Mesenchymal stem cell (in vitro differentiated cells and primary cell): ENCODE measurements around the gene KISS1.
A peak's percentile ranks its signal among the peaks of the same experiment; 100 is the strongest.

ENCODE experiments used
- DNase-seq: peaks from one replicate; pipeline ENCODE4 v3.0.0-alpha.2; 2013
- H2AFZ ChIP-seq: one replicate; pipeline ENCODE4 v1.6.1; 2013; ENCODE audit warnings: low read depth, mild to moderate bottlenecking, control low read depth, inconsistent platforms, low read length, moderate library complexity
- H2AK5ac ChIP-seq: 2 replicates; pipeline ENCODE4 v1.6.1; 2013; ENCODE audit warnings: low read length, moderate library complexity, mild to moderate bottlenecking, inconsistent platforms; ENCODE audit not compliant: severe bottlenecking
- H2BK120ac ChIP-seq: one replicate; pipeline ENCODE4 v1.6.1; 2013; ENCODE audit warnings: low read depth, mild to moderate bottlenecking, inconsistent platforms, low read length, moderate library complexity
- H2BK12ac ChIP-seq, 2 experiments: one replicate each; pipeline ENCODE4 v1.6.1; 2013; ENCODE audit warnings: inconsistent platforms in 2 of 2, low read length in 2 of 2, mild to moderate bottlenecking in 2 of 2, moderate library complexity in 2 of 2, control low read depth in 1 of 2
- H2BK15ac ChIP-seq: one replicate; pipeline ENCODE4 v1.6.1; 2013; ENCODE audit warnings: mild to moderate bottlenecking, low read depth, inconsistent platforms; ENCODE audit not compliant: poor library complexity, severe bottlenecking
- H2BK5ac ChIP-seq: 2 replicates; pipeline ENCODE4 v1.6.1; 2013; ENCODE audit warnings: low read depth, mild to moderate bottlenecking, low read length, control low read depth, inconsistent platforms; ENCODE audit not compliant: poor library complexity, severe bottlenecking
- H3K14ac ChIP-seq, 2 experiments: one replicate each; pipeline ENCODE4 v1.6.1; 2013; ENCODE audit warnings: inconsistent platforms in 2 of 2, low read length in 2 of 2, control low read depth in 1 of 2, mild to moderate bottlenecking in 1 of 2, moderate library complexity in 1 of 2
- H3K18ac ChIP-seq, 2 experiments: one replicate each; pipeline ENCODE4 v1.6.1; 2013; ENCODE audit warnings: inconsistent platforms in 2 of 2, low read length in 2 of 2, control low read depth in 1 of 2, low read depth in 1 of 2, mild to moderate bottlenecking in 1 of 2
- H3K23ac ChIP-seq, 2 experiments: one replicate each; pipeline ENCODE4 v1.6.1; 2013; ENCODE audit warnings: inconsistent platforms in 2 of 2, low read length in 2 of 2, mild to moderate bottlenecking in 2 of 2, moderate library complexity in 2 of 2, control low read depth in 1 of 2
- H3K27ac ChIP-seq: 2 replicates; pipeline ENCODE4 v1.5.1; 2013; ENCODE audit warnings: mild to moderate bottlenecking, moderate library complexity, low read length, control low read depth, inconsistent platforms; ENCODE audit not compliant: poor library complexity, severe bottlenecking
- H3K27me3 ChIP-seq, 2 experiments: 2 replicates each; pipeline versions ENCODE4 v1.6.1 to v1.7.0; 2013; ENCODE audit warnings: low read length in 2 of 2, mild to moderate bottlenecking in 2 of 2, moderate library complexity in 2 of 2, control low read depth in 1 of 2, inconsistent platforms in 1 of 2; ENCODE audit not compliant: control insufficient read depth in 1 of 2, insufficient read depth in 1 of 2
- H3K36me3 ChIP-seq, 2 experiments: 2 replicates each; pipeline versions ENCODE4 v1.6.1 to v1.7.0; 2013; ENCODE audit warnings: low read length in 2 of 2, control low read depth in 1 of 2, inconsistent platforms in 1 of 2, low read depth in 1 of 2, mild to moderate bottlenecking in 1 of 2; ENCODE audit not compliant: insufficient read depth in 2 of 2, control insufficient read depth in 1 of 2
- H3K4ac ChIP-seq, 2 experiments: one replicate each; pipeline ENCODE4 v1.6.1; 2013; ENCODE audit warnings: inconsistent platforms in 2 of 2, low read length in 2 of 2, mild to moderate bottlenecking in 2 of 2, moderate library complexity in 2 of 2, control low read depth in 1 of 2, low read depth in 1 of 2
- H3K4me1 ChIP-seq: 2 replicates; pipeline ENCODE4 v1.6.1; 2013; ENCODE audit warnings: low read depth, low read length, control low read depth; ENCODE audit not compliant: control insufficient read depth, insufficient read depth
- H3K4me2 ChIP-seq: 2 replicates; pipeline ENCODE4 v1.6.1; 2013; ENCODE audit warnings: low read length, mild to moderate bottlenecking, inconsistent platforms; ENCODE audit not compliant: poor library complexity, severe bottlenecking
- H3K4me3 ChIP-seq, 2 experiments: 2 replicates each; pipeline versions ENCODE4 v1.5.1 to v1.7.0; 2013; ENCODE audit warnings: low read length in 2 of 2, mild to moderate bottlenecking in 2 of 2, control low read depth in 1 of 2, low read depth in 1 of 2; ENCODE audit not compliant: insufficient read depth in 1 of 2
- H3K79me1 ChIP-seq: replicated peaks from 2 replicates; pipeline ENCODE4 v1.6.1; 2013; ENCODE audit warnings: mild to moderate bottlenecking, control low read depth, low read length, inconsistent platforms; ENCODE audit not compliant: poor library complexity, severe bottlenecking
- H3K9ac ChIP-seq: 2 replicates; pipeline ENCODE4 v1.7.0; 2013; ENCODE audit warnings: mild to moderate bottlenecking, low read length, moderate library complexity
- H3K9me3 ChIP-seq: 2 replicates; pipeline ENCODE4 v1.7.0; 2013; ENCODE audit warnings: mild to moderate bottlenecking, low read length; ENCODE audit not compliant: control insufficient read depth
- H4K8ac ChIP-seq: one replicate; pipeline ENCODE4 v1.6.1; 2013; ENCODE audit warnings: inconsistent platforms, mild to moderate bottlenecking, low read length, moderate library complexity
- H4K91ac ChIP-seq: one replicate; pipeline ENCODE4 v1.6.1; 2013; ENCODE audit warnings: mild to moderate bottlenecking, low read length, inconsistent platforms
- WGBS: methylation state at CpG from one replicate; pipeline ENCODE4 v1.1.7; 2013; ENCODE audit warnings: mixed read lengths; 5-methylcytosine and 5-hydroxymethylcytosine counted together

The KISS1 gene

DNA sequence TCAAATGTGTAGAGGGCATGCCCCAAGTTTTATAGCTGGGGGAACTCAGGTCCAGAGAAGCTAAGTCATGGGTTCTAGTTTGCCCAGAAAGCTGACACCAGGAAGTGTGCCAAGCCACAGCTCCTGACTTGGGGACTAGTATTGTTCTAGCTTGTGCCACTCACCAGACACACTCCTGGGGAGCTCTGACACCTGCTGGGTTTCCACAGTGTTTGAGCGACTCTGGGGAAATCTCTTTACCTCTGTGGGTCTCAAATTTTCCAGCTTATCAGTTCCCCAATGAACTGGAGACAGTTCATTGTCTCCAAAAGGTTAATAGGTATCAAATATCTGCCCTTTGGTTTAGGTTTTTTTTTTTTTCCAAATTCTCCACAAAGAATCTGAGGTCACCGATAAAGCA is 4.2 kb downstream of the KISS1 start:
- Histone ChIP-seq H3K9ac (no peak overlapping the region), H2AK5ac (no peak overlapping the region), H3K23ac (no peak overlapping the region), H3K27ac (no peak overlapping the region), H2BK12ac (no peak overlapping the region), H3K4me3 (no peak overlapping the region), H2BK15ac (no peak overlapping the region), H2BK5ac (no peak overlapping the region), H3K79me1 (no peaks in the 10 kb centered on the region), H3K27me3 (peaks cover 46 to 97% of the 10 kb centered on the region in 2 experiments), H2AFZ (no peak overlapping the region), H3K18ac (no peak overlapping the region), H3K4me1 (peaks cover 28% of the 10 kb centered on the region), H3K9me3 (no peaks in the 10 kb centered on the region), H3K4me2 (no peak overlapping the region), H3K14ac (no peak overlapping the region), H4K8ac (no peak overlapping the region), H4K91ac (no peak overlapping the region), H3K4ac (no peak overlapping the region), H3K36me3 (no peaks in the 10 kb centered on the region), H2BK120ac (no peak overlapping the region)
- 96% methylated on average over 2 of the region's 2 CpGs for WGBS
- DNase-seq = no peak

DNA sequence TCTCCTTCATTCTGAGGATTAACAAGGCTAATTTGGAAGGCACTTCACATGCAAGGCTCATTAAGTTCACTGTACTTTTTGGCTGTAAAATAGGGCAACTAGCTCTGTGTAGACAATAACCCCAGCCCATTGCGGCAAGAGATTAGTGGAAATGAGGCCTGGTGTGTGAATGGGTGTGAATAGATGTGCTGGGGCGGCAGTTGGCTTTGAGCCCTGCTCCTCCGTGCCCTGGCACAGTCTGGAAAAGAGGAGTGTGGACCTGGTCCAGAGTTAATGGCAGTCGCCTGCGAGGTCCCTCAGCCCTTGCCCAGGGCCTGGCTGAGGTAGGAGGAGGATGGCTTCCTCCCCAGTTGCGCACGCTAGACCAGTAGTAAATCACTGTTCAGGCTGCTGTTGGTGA is 4.8 kb downstream of the KISS1 start:
- Histone ChIP-seq H3K4me1 (peaks cover 22% of the 10 kb centered on the region), H3K4me3 (no peak overlapping the region), H3K14ac (no peak overlapping the region), H3K4me2 (no peak overlapping the region), H2AFZ (no peak overlapping the region), H3K27me3 (peaks cover 51 to 97% of the 10 kb centered on the region in 2 experiments), H2BK120ac (no peak overlapping the region), H3K9ac (no peak overlapping the region), H3K27ac (no peak overlapping the region), H3K23ac (no peak overlapping the region), H3K4ac (no peak overlapping the region), H2BK15ac (no peak overlapping the region), H2BK12ac (no peak overlapping the region), H4K91ac (no peak overlapping the region), H3K18ac (no peak overlapping the region), H2AK5ac (no peak overlapping the region), H3K9me3 (no peaks in the 10 kb centered on the region), H3K79me1 (no peaks in the 10 kb centered on the region), H4K8ac (no peak overlapping the region), H2BK5ac (no peak overlapping the region), H3K36me3 (no peaks in the 10 kb centered on the region)
- WGBS = 83% methylated on average over 5 of the region's 7 CpGs
- DNase-seq = no peak

DNA sequence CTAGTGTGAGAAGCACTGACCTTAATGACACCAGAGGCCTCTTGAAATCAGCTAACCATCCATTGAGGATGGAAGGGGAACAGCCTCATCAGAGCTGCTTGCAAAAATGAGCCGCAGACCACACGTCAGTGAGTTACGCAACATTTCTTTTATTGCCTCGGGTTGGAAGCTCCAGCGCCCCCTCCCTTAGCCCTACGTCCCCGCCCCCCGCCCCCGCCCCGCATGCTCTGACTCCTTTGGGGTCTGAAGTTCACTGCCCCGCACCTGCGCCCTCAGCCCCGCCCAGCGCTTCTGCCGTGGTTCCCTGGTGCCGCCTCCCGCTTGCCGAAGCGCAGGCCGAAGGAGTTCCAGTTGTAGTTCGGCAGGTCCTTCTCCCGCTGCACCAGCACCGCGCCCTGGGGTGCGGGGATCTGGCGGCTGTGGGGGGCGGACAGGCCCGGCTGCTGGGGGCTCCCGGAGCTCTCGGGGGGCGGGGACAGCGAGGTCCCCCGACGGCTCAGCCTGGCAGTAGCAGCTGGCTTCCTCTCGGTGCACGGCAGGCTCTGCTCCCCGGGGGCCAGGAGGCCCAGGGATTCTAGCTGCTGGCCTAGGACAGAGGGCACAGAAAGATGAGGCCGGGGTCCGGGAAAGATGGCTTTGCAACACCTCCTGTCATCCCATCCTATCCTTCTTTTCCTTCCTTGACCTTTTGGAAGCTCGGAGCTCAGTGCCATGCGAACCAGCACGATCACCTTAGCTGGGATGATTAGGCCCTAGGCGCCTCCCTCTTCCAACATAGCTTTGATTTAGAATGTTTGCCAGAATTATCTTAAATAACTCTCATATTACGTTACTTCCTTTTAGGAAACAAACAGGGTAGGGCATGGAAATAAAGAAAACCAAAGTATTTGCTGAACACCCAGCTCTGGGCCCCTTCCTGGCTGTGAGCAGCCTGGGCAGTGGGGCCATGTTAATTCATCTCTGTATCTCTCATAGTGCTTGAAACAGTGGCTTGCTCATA is 5.8 kb downstream of the KISS1 start:
- Histone ChIP-seq H3K36me3 (no peaks in the 10 kb centered on the region), H3K79me1 (no peaks in the 10 kb centered on the region), H3K27me3 (peaks cover 60 to 96% of the 10 kb centered on the region in 2 experiments), H2AK5ac (no peak overlapping the region), H3K4ac (no peak overlapping the region), H2BK120ac (no peak overlapping the region), H2AFZ (peak overlapping the region; percentile 64), H3K4me2 (peak overlapping the region; percentile 49), H2BK5ac (no peak overlapping the region), H2BK12ac (no peak overlapping the region), H3K9me3 (no peaks in the 10 kb centered on the region), H3K23ac (no peak overlapping the region), H3K27ac (no peak overlapping the region), H3K4me1 (peaks cover 14% of the 10 kb centered on the region), H3K18ac (no peak overlapping the region), H3K9ac (no peak overlapping the region), H2BK15ac (no peak overlapping the region), H3K14ac (peak overlapping the region in 1 of 2 experiments; percentile 56), H4K91ac (no peak overlapping the region), H3K4me3 (peak overlapping the region in 1 of 2 experiments; percentile 11), H4K8ac (no peak overlapping the region)
- 18% methylated on average over 40 of the region's 44 CpGs for WGBS
- DNase-seq = peak; percentile 48

DNA sequence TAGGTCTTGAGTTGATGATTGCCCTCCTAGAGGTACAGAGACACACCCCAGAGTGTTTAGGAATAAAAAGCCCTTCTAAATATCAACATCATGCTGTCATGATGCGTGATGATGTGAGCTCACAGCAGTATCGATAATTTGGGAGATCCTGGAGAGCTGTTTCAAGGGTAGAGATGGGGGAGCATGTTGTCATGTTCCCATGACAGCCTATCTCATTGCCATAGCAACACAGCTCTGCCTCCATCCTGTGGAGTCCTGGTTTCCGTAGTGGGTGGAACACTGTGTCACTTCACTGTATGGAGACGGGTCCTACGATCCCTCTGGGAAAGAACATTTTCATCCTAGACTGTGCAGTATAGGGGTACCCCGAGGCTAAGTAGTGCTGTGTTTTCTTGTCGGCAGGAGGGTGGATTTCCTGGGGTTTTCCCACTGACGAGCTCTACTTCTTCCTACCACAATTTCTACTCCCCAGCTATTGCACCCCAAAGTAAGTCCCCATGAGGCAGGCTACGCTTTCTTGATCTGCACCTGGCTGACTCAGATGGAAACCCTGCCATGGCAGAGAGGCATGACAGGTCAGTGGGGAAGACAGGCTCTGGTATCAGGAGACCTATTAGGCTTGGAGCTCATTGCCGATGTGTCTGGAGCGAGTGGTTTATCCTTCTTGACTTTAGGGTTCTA is 7.2 kb downstream of the KISS1 start:
- peaks cover 60 to 84% of the 10 kb centered on the region in 2 experiments for H3K27me3 ChIP-seq

More for the DNA sequence above, 7.2 kb downstream of the KISS1 start:
- Histone ChIP-seq H3K9me3 (no peaks in the 10 kb centered on the region), H3K36me3 (no peaks in the 10 kb centered on the region), H3K27ac (no peak overlapping the region), H3K4me3 (no peak overlapping the region), H3K4me2 (no peak overlapping the region), H3K79me1 (no peaks in the 10 kb centered on the region), H2BK5ac (no peak overlapping the region), H3K14ac (no peak overlapping the region), H2BK120ac (no peak overlapping the region), H4K91ac (no peak overlapping the region), H3K23ac (no peak overlapping the region), H3K4me1 (peaks cover 4% of the 10 kb centered on the region), H2AK5ac (no peak overlapping the region), H2BK15ac (no peak overlapping the region), H2BK12ac (no peak overlapping the region), H3K4ac (no peak overlapping the region), H4K8ac (no peak overlapping the region), H3K9ac (no peak overlapping the region), H3K18ac (no peak overlapping the region), H2AFZ (no peak overlapping the region)
- DNase-seq = no peak
- 92% methylated on average over 11 of the region's 11 CpGs for WGBS
